ENCODE measurements around the gene SIM2.

SIM2 gene

DNA sequence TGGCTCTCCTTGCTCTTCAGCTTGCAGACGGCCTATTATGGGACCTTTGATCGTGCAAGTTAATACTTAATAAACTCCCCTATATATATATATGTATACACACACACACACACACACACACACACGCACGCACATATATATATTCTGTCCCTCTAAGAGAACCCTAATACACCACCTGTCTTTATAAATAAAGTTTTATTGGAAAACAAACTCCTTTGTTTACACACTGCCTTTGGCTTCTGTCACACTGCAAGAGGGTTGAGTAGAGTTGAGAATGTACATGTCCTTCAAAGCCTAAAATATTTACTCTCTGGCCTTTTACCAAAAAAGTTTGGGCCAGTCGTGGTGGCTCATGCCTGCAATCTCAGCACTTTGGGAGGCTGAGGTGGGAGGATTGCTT, 26.2 kb upstream of the SIM2 start:
- Histone ChIP-seq H3K27ac (ENCODE audit: low read length) (no peak overlapping the region), H2AFZ (ENCODE audit: low read depth, low read length) (no peak overlapping the region), H3K36me3 (replicated peaks; ENCODE audit: low read depth, low read length) (no peaks in the 10 kb centered on the region), H3K4me1 (ENCODE audit: low read length) (no peaks in the 10 kb centered on the region), H3K4me3 (ENCODE audit: low read length) (no peak overlapping the region), H3K9ac (ENCODE audit: low read length) (no peak overlapping the region), H4K20me1 (ENCODE audit: insufficient read depth, low read length) (no peaks in the 10 kb centered on the region), H3K79me2 (ENCODE audit: low read length) (no peaks in the 10 kb centered on the region), H3K4me2 (ENCODE audit: low read length) (no peak overlapping the region), H3K9me3 (ENCODE audit: insufficient read depth, low read length) (no peaks in the 10 kb centered on the region), H3K27me3 (ENCODE audit: low read depth, low read length) (no peaks in the 10 kb centered on the region)
- TF ChIP-seq, protein P1, sequence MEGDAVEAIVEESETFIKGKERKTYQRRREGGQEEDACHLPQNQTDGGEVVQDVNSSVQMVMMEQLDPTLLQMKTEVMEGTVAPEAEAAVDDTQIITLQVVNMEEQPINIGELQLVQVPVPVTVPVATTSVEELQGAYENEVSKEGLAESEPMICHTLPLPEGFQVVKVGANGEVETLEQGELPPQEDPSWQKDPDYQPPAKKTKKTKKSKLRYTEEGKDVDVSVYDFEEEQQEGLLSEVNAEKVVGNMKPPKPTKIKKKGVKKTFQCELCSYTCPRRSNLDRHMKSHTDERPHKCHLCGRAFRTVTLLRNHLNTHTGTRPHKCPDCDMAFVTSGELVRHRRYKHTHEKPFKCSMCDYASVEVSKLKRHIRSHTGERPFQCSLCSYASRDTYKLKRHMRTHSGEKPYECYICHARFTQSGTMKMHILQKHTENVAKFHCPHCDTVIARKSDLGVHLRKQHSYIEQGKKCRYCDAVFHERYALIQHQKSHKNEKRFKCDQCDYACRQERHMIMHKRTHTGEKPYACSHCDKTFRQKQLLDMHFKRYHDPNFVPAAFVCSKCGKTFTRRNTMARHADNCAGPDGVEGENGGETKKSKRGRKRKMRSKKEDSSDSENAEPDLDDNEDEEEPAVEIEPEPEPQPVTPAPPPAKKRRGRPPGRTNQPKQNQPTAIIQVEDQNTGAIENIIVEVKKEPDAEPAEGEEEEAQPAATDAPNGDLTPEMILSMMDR (IDR thresholded peaks at IDR 0.05; ENCODE audit: low read depth, low read length), result no peak
- TF ChIP-seq EZH2phosphoT487 (IDR thresholded peaks at IDR 0.05; ENCODE audit: low read depth), result no peak

DNA sequence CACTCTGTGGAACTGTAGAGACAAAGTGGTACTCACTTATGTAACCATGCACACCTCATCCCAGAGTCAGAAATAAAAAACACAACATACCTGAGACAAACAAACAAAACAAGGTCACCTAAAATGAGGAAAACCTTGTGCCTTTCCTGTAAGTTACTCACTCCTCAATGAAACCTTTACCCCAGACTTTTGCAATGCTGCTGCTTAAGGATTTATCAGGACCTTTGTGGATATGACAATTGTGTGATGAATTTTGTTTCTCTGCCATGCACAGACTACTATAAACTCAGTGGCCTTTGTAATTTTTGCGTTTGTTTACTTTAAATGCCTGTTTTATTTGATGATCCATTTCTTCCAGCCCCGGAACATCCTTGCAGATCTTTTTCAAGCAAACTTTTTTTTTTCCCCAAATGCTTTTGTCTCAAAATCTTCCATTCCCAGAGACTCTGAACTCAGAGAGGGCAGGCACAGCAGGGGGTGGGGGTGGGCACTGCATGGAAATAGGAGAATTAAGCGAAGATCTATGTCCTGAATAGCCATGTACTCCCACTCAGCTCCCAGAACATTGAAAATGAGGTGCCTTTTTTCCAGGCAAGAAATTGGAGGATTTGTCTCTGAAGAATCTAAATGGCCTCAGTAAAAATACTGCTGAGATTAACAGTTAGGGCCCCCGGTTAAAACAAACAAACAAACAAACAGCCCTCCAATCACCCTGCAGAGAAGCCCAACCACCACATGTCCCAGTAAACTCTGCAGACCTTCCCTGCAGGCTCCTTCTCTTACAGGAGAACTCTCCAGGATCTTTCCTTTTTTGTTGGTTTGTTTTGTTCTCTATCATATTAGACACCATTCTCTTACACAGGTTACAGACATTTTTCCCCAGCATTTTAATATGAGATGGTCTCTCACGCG, 22.6 kb upstream of the SIM2 start:
- Histone ChIP-seq H3K27me3 (ENCODE audit: low read depth, low read length) (no peaks in the 10 kb centered on the region), H3K4me3 (ENCODE audit: low read length) (no peak overlapping the region)

DNA sequence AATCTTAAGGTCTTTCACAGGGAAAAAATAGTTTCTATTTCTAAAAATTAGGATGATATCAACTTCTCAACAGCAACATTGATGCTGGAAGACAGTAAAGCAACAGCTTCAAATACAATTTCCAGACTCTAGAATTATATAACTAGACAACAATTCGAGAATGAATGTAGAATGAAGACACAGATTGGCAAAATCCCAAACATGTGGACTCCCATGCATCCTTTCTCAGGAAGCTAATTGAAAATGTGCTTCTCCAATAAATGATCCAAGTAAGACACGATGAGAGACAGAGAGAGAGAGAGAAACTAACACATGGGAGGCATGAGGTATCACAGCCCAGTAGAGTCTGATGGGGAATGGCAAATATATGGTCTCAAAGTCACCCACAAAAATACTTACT, 21.5 kb upstream of the SIM2 start:
- Histone ChIP-seq H3K4me2 (ENCODE audit: low read length) (no peak overlapping the region), H3K79me2 (ENCODE audit: low read length) (no peaks in the 10 kb centered on the region)

More for the DNA sequence above, 22.6 kb upstream of the SIM2 start:
- Histone ChIP-seq H3K4me1 (ENCODE audit: low read length) (no peaks in the 10 kb centered on the region), H3K4me2 (ENCODE audit: low read length) (no peak overlapping the region), H3K9ac (ENCODE audit: low read length) (no peak overlapping the region), H3K27ac (ENCODE audit: low read length) (no peak overlapping the region), H3K9me3 (ENCODE audit: insufficient read depth, low read length) (no peaks in the 10 kb centered on the region), H3K79me2 (ENCODE audit: low read length) (no peaks in the 10 kb centered on the region), H3K36me3 (replicated peaks; ENCODE audit: low read depth, low read length) (no peaks in the 10 kb centered on the region), H4K20me1 (ENCODE audit: insufficient read depth, low read length) (no peaks in the 10 kb centered on the region), H2AFZ (ENCODE audit: low read depth, low read length) (no peak overlapping the region)
- TF ChIP-seq, protein P1 (IDR thresholded peaks at IDR 0.05; ENCODE audit: low read depth, low read length), result no peak
- no peak for TF ChIP-seq EZH2phosphoT487 (IDR thresholded peaks at IDR 0.05; ENCODE audit: low read depth)

DNA sequence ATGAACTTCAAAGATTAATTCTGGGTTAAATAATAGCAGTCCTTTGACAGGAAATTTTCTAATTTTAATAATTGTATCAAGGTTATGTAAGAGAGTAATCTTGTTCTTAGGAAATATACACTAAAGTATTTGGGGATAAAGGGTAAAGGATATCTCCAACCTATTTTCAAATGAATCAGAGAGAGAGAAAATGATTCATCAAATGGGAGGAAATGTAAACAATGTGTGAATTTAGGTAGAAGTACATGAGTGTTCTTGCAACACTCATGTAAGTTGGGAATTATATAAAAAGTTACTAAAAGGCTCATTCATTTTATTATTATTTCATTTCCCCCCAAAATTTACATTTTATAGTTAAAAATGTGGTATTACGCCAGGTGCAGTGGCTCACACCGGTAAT, 20.4 kb upstream of the SIM2 start:
- Histone ChIP-seq H3K4me1 (ENCODE audit: low read length) (no peaks in the 10 kb centered on the region), H3K4me3 (ENCODE audit: low read length) (no peak overlapping the region), H3K27me3 (ENCODE audit: low read depth, low read length) (no peaks in the 10 kb centered on the region), H3K27ac (ENCODE audit: low read length) (no peak overlapping the region), H3K9me3 (ENCODE audit: insufficient read depth, low read length) (no peaks in the 10 kb centered on the region), H3K4me2 (ENCODE audit: low read length) (no peak overlapping the region), H3K9ac (ENCODE audit: low read length) (no peak overlapping the region), H3K79me2 (ENCODE audit: low read length) (no peaks in the 10 kb centered on the region), H2AFZ (ENCODE audit: low read depth, low read length) (no peak overlapping the region), H4K20me1 (ENCODE audit: insufficient read depth, low read length) (no peaks in the 10 kb centered on the region), H3K36me3 (replicated peaks; ENCODE audit: low read depth, low read length) (no peaks in the 10 kb centered on the region)
- TF ChIP-seq, protein P1 (IDR thresholded peaks at IDR 0.05; ENCODE audit: low read depth, low read length), result no peak
- TF ChIP-seq EZH2phosphoT487 (IDR thresholded peaks at IDR 0.05; ENCODE audit: low read depth), result no peak

More for the DNA sequence above, 21.5 kb upstream of the SIM2 start:
- H4K20me1 ChIP-seq (ENCODE audit: insufficient read depth, low read length), result no peaks in the 10 kb centered on the region
- no peak overlapping the region for H3K4me3 ChIP-seq (ENCODE audit: low read length)
- H3K9ac ChIP-seq (ENCODE audit: low read length), result no peak overlapping the region
- H3K9me3 ChIP-seq (ENCODE audit: insufficient read depth, low read length), result no peaks in the 10 kb centered on the region
- H3K27me3 ChIP-seq (ENCODE audit: low read depth, low read length), result no peaks in the 10 kb centered on the region
- no peaks in the 10 kb centered on the region for H3K4me1 ChIP-seq (ENCODE audit: low read length)
- no peak overlapping the region for H2AFZ ChIP-seq (ENCODE audit: low read depth, low read length)
- no peak overlapping the region for H3K27ac ChIP-seq (ENCODE audit: low read length)
- no peak for TF ChIP-seq EZH2phosphoT487 (IDR thresholded peaks at IDR 0.05; ENCODE audit: low read depth)
- TF ChIP-seq, protein P1 (IDR thresholded peaks at IDR 0.05; ENCODE audit: low read depth, low read length), result no peak
- H3K36me3 ChIP-seq (replicated peaks; ENCODE audit: low read depth, low read length), result no peaks in the 10 kb centered on the region
